Mononuclear cell (primary cell): ENCODE data around the gene HOXD12. TPM values are rescaled to one million over a fixed set of nuclear protein-coding genes. Genes with fewer than 3 reads are reported as not detected.

Experiments
- H3K27me3 ChIP-seq: 2 replicates; pipeline ENCODE4 v1.6.0; 2011; ENCODE audit warnings: low read length, control low read depth; ENCODE audit not compliant: insufficient read depth
- H3K4me1 ChIP-seq: 2 replicates; pipeline ENCODE4 v1.5.1; 2011; ENCODE audit warnings: mild to moderate bottlenecking, low read length, control low read depth; ENCODE audit not compliant: insufficient read depth
- H3K4me3 ChIP-seq: 2 replicates; pipeline ENCODE4 v1.5.1; 2011; ENCODE audit warnings: mild to moderate bottlenecking, low read length, moderate library complexity
- H3K9me3 ChIP-seq: 2 replicates; pipeline ENCODE4 v1.5.1; 2011; ENCODE audit warnings: low read depth, mild to moderate bottlenecking, control low read depth, low read length
- total RNA-seq: library from RNA; depleted of rRNA; stranded (reverse); fragments of >200 nt; gene quantifications from one replicate; pipeline ENCODE4 v1.2.3, GENCODE V29; 2012

The HOXD12 gene
- total RNA-seq, 1 donor, result not detected

DNA sequence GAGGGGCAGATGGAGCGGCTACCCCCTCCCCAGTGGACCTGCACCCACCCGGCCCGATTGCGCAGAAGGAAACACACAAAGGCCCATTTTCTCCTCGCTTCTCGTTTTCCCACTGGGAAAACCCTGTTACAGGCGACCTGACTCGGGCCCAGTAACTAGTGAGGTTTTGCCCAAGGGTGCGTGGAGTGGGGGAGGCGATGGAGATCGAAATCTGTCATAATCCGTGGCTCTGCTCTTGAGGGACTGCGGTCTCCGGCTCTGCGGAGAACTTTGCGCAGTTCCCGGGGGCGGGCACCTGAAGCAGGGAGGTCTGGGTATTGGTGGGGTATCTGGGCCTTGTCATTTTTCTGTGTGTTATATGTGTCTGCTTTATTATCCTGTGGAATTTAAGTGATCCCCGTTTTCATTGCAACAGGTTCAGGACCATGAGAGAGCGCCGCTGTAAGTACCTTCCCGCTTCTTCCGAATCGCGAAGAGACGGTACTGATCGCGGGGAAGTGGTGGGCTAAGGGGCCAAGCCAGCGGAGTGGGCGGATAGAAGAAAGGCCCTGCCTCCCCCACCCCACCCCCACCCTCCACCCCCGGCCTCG, 47.7 kb downstream of the HOXD12 start:
- H3K4me3 ChIP-seq, result no peak overlapping the region
- H3K27me3 ChIP-seq, result peaks cover 93% of the 10 kb centered on the region
- H3K9me3 ChIP-seq, result no peaks in the 10 kb centered on the region
- H3K4me1 ChIP-seq, result no peaks in the 10 kb centered on the region

DNA sequence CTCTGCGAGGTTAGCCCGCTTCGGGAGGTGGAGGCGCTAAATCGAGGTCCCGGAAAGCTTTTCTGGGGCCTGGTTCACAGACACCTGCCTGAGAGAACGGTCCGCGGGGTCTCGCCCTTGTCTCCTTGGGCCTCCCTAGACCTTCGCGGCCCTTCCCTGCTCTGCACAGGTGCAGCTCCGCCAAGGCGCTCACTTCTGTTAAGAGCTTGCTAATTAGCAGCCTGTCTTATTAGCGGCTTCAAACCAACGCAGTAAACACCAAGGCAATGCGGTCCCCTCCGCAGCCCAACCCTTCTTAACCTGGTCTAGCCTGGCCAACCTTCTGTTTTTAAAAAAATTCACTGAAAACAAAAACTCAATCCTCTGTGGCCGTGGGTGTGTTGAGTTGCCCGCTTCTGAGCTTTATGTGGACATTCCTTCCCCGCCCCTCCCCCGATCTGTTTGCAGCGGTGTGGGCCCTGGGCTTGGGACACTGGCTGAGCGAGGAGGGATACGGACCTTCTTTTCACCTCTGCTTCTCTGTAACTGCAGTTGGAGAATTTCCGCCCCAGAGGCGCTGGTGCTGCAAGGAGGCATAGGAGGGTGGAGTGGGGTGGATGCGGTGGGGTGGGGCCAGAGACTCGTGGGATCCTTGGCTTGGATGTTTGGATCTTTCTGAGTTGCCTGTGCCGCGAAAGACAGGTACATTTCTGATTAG, 48.4 kb downstream of the HOXD12 start:
- Histone ChIP-seq H3K4me3 (no peak overlapping the region), H3K9me3 (no peaks in the 10 kb centered on the region), H3K27me3 (peaks cover 93% of the 10 kb centered on the region), H3K4me1 (no peaks in the 10 kb centered on the region)

DNA sequence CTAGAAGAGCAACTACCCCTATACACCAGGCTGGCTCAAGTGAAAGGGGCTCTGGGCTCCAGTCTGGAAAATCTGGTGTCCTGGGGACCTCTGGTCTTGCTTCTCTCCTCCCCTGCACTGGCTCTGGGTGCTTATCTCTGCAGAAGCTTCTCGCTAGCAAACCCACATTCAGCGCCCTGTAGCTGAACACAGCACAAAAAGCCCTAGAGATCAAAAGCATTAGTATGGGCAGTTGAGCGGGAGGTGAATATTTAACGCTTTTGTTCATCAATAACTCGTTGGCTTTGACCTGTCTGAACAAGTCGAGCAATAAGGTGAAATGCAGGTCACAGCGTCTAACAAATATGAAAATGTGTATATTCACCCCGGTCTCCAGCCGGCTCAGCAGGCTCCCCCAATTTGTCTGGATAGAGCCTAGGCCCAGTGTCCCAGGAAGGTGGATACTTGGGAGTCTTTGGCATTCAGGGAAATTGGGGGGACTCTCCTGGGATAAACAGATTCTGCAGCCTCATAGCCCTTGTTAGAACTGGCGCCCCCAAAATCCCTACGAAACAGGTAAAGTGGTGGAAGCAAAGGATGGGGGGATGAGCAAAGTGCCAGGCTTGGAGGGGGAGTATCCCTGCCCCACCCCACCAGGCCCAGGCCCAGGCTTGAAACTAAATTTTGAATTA, 49.3 kb downstream of the HOXD12 start:
- H3K27me3 ChIP-seq, result peaks cover 93% of the 10 kb centered on the region
- H3K4me3 ChIP-seq, result no peak overlapping the region
- H3K9me3 ChIP-seq, result no peaks in the 10 kb centered on the region
- no peaks in the 10 kb centered on the region for H3K4me1 ChIP-seq

DNA sequence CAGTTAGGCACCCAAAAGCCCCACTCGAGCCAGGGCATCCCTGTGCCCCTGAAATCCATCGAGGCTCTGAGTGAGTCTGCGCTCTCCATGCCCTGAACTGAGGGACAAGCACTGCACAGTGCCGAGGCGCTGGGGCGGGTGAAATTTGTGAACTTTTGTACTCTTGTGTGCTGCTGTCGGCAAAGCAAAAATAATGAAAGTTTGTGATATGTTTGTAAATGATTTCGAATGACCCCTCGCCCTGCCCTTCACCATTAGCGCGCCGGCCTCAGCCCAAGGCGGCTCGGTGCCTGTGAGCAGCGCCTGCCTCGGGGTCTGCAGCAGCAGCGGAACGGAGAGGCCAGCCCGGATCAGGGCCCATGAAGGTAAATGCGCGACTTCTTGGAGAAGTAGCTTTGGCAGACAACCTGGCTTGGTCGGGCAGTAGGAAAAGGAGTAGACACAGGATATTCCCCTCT, 49.9 kb downstream of the HOXD12 start:
- Histone ChIP-seq H3K4me1 (no peaks in the 10 kb centered on the region), H3K27me3 (peaks cover 95% of the 10 kb centered on the region), H3K4me3 (no peak overlapping the region), H3K9me3 (no peaks in the 10 kb centered on the region)

DNA sequence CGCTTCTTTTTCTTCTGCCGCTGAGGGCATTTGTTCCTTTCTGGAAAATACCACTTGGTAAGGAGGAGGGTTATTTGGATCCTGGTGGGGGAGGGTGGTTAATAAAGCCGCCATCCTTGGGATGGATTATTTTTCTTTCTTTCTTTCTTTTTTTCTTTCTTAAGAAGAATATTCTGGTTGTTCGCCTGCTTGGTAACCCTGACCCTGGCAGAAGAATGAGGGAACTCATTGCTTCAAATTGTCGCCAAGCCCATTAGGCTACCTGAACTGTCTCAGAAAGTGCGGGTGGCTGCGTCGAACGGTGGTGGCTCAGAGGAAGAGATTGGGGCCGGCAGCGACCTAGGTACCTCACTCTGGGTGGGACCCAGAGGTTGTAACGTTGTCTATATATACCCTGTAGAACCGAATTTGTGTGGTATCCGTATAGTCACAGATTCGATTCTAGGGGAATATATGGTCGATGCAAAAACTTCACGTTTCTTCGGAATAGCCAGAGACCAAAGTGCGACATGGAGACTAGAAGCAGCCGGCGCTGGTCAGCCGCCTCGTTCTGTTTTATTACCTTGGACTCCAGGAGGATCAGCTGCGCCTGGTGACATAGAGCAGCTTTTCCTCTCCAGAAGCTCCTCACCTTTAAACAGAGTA, 50.5 kb downstream of the HOXD12 start:
- Histone ChIP-seq H3K4me1 (no peaks in the 10 kb centered on the region), H3K4me3 (no peak overlapping the region), H3K9me3 (no peaks in the 10 kb centered on the region), H3K27me3 (peaks cover 95% of the 10 kb centered on the region)

DNA sequence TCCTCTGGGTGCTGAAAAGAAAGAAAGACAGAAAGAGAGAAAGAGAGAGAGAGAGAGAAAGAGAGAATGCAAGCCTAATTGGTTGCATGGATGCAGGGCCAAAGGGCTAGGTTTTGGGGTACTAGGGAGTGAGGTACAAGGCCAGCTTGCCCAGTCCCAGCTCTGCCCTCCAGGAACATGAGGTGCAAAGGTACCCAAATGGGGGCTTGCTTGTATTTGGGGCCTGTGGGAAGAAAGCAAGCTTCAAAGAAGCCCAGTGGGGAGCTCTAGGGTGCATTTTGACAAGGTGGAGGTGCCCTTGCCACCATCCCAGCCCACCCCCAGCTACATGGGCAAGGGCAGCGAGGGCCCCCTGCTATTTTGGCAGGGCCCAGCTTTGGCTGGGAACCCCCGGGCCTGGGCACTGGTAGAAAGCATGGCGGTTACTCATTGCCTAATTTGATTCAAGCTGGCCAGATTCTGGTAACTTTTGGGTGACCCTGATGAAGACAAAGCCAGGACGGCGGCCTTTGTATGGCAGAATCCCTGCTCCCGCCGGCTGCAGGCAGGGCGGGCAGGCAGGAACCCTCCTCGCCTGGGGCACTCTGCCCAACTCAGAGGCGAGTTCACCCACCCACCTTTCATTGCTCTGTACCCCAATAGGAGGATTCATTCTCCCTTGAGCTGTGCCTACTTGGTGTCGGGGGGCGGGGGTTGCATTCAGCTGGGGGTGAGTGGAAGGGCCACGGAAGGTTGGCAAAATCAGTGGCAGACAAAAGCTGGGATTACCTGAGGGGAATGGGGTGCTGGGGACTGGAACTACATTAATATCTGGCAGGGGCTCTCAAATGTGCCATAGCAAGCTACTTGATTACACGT, 51.2 kb downstream of the HOXD12 start:
- H3K4me3 ChIP-seq, result no peak overlapping the region
- H3K4me1 ChIP-seq, result no peaks in the 10 kb centered on the region
- H3K9me3 ChIP-seq, result no peaks in the 10 kb centered on the region
- peaks cover 95% of the 10 kb centered on the region for H3K27me3 ChIP-seq

DNA sequence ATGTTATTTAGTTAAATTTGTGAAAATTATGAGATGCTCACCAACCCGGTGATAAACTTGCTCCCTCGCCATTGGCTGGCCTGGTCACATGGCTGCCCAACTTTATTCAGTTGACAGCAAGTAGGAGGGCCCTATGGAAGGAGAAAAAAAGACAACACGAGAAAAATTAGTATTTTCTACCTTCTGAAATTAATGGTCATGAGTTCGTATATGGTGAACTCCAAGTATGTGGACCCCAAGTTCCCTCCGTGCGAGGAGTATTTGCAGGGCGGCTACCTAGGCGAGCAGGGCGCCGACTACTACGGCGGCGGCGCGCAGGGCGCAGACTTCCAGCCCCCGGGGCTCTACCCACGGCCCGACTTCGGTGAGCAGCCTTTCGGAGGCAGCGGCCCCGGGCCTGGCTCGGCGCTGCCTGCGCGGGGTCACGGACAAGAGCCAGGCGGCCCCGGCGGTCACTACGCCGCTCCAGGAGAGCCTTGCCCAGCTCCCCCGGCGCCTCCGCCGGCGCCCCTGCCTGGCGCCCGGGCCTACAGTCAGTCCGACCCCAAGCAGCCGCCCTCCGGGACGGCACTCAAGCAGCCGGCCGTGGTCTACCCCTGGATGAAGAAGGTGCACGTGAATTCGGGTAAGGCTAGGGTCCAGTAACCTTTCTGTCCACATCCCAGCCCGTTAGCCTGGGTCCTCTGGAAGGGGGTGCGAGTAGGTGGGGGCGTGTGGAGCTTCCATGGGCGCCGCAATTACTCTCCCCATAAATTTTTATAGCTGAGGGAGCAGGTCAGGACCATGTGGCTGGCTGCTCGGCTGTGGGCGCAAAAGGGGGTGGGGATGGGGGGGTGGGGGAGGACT, 52.1 kb downstream of the HOXD12 start, which contains the start of gene HOXD4:
Gene HOXD4, plus strand, starts transcription at position 109 of the 846 bp plus-strand sequence. Its CDS starts 84 bp downstream, at position 193.
- Histone ChIP-seq H3K4me3 (no peak within 1 kb of the TSS), H3K4me1 (no peaks in the 10 kb centered on the region), H3K27me3 (peaks cover 95% of the 10 kb centered on the region), H3K9me3 (no peaks in the 10 kb centered on the region)

Other genes starting within 250 kb of the HOXD12 start
- gene LNPK, start 97.5 kb upstream of the HOXD12 start, total RNA-seq, result 17.4 TPM
- not detected for gene EVX2, start 15.8 kb upstream of the HOXD12 start, total RNA-seq
- gene HOXD13, start 7.1 kb upstream of the HOXD12 start, total RNA-seq, result not detected
- not detected for gene HOXD11, start 7.5 kb downstream of the HOXD12 start, total RNA-seq
- not detected for gene HOXD10, start 17.0 kb downstream of the HOXD12 start, total RNA-seq
- gene HOXD9, start 22.9 kb downstream of the HOXD12 start, total RNA-seq, result not detected
- gene HOXD8, start 29.9 kb downstream of the HOXD12 start, total RNA-seq, result not detected
- 0.21 TPM for gene HOXD4, start 51.8 kb downstream of the HOXD12 start, total RNA-seq
- gene HOXD3, start 57.5 kb downstream of the HOXD12 start, total RNA-seq, result not detected
- gene HOXD1, start 88.9 kb downstream of the HOXD12 start, total RNA-seq, result not detected
- gene MTX2, start 169.6 kb downstream of the HOXD12 start, total RNA-seq, result 5.0 TPM